ENCODE measurements around the gene DAP. TPM values are rescaled to one million over a fixed set of nuclear protein-coding genes. Genes with fewer than 3 reads are reported as not detected.
A peak's percentile ranks its signal among the peaks of the same experiment; 100 is the strongest.

DAP gene
- polyA plus RNA-seq, 2 of the 4 experiments (the other 2 are of a cell fraction), result 24.2 to 54.9 TPM

DNA sequence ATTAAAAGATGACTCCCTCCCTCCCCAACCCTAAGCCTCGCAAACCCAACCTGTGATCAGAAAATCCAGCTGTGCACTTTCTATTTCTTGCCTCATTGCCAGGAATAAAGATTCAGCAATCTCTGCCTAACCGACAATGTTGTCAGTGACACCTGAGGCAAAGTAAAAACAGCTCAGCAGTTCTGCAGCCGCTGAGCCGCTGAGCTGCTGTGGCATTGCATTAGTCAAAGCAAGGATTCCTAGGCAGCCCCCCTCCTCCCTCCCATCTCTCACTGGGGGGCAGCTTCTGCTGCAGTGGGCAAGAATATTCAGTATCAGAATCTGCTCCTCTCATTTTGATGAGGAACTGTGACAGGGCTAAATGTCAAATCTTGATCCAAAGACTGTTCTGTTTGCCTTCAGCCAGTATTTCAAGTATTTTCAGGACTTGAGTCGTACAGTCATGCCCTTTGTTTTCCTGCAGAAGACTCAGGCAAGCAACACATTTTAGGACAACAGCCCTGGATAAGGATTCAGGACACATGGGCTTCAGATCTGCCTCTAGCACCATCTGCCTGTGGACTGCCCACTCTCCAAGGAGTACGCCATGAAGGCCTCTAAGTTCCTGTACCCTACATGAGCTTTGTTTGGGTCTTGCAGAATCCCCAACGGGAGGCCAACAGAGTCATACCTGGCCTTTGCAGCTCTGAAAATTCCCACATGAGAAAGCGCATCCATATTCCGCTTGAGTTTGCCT lies 41.1 kb upstream of the DAP start:
- H3K4me2 ChIP-seq, result no peak overlapping the region
- H3K4me3 ChIP-seq, result no peak overlapping the region
- ChIA-PET CTCF (interaction anchor here (1.0 to 1.7 kb wide), 5 partner anchors 9 to 108 kb away, joined by 3 to 5 read pairs (median 3); no protein-coding TSS in a partner anchor), POLR2A (no interaction called here)
- no peaks in the 10 kb centered on the region for H3K9me3 ChIP-seq
- peak; percentile 64 to 66; a peak in 3 of 6 replicates for ATAC-seq
- WGBS (ENCODE audit: missing lambda C conversion rate), result 57% methylated on average over 9 of the region's 9 CpGs
- TF ChIP-seq RAD21 (conservative IDR thresholded peaks at IDR 0.05 in 1 of 2, IDR thresholded peaks at IDR 0.05 in 1 of 2) (0 out of 5 replicates have a peak, but pooled peaks of 1 of the 2 experiments have one; percentile 10), NR3C1 (IDR thresholded peaks at IDR 0.05) (no peak), HOXA7 (CRISPR knock-in tag; IDR thresholded peaks at IDR 0.05) (no peak), JUNB (IDR thresholded peaks at IDR 0.05) (no peak), EHF (CRISPR knock-in tag; IDR thresholded peaks at IDR 0.05) (no peak), NPAS2 (CRISPR knock-in tag; IDR thresholded peaks at IDR 0.05; ENCODE audit: borderline replicate concordance) (no peak), POLR2AphosphoS2 (conservative IDR thresholded peaks at IDR 0.05; ENCODE audit: low read length) (no peak)
- TF ChIP-seq, protein P1, sequence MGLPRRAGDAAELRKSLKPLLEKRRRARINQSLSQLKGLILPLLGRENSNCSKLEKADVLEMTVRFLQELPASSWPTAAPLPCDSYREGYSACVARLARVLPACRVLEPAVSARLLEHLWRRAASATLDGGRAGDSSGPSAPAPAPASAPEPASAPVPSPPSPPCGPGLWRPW (IDR thresholded peaks at IDR 0.05), result no peak
- no peaks in the 10 kb centered on the region for H3K4me1 ChIP-seq
- DNase-seq (ENCODE audit: low read depth in 1 of 2, low spot score in 1 of 2), result peak in 1 of 2 experiments; percentile 15
- FAIRE-seq, result no peak
- no peak overlapping the region for H3K27ac ChIP-seq

DNA sequence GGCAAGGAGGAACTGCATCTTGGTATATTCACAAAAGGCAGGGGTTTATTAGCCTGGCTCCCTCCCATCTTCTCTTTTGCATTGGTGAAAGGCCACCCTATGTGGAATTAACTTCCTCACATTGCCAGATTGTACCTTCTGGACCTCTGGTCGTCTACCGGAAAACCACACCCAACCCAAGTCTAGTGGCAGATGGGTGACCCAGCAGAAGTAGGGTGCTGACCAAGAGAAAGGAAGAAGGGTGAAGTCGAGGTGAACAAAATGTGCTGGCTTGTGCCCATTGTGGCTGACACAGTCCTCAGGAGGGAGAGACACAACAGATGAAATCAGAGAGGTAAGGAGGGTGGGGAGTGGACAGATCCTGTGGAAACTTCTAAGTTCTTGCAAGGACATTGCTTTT lies 39.8 kb upstream of the DAP start:
- CTCF ChIA-PET, result interaction anchor here (1.4 kb wide), 1 partner anchor 105 kb away, joined by 5 read pairs; no protein-coding TSS in a partner anchor

More for the DNA sequence above, 39.8 kb upstream of the DAP start:
- Histone ChIP-seq H3K4me2 (no peak overlapping the region), H3K4me1 (no peaks in the 10 kb centered on the region), H3K4me3 (no peak overlapping the region), H3K9me3 (no peaks in the 10 kb centered on the region), H3K27ac (no peak overlapping the region)
- FAIRE-seq (no peak), DNase-seq (ENCODE audit: low read depth in 1 of 2, low spot score in 1 of 2) (no peak), ATAC-seq (no peak)
- WGBS (ENCODE audit: missing lambda C conversion rate), result 36% methylated on average over 3 of the region's 3 CpGs
- no peak for TF ChIP-seq RNF2 (IDR thresholded peaks at IDR 0.05; ENCODE audit: borderline replicate concordance, low read depth)
- no peak for TF ChIP-seq RFX5 (IDR thresholded peaks at IDR 0.05)
- TF ChIP-seq, protein P2, sequence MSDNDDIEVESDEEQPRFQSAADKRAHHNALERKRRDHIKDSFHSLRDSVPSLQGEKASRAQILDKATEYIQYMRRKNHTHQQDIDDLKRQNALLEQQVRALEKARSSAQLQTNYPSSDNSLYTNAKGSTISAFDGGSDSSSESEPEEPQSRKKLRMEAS (IDR thresholded peaks at IDR 0.05), result no peak
- TF ChIP-seq, protein P3, sequence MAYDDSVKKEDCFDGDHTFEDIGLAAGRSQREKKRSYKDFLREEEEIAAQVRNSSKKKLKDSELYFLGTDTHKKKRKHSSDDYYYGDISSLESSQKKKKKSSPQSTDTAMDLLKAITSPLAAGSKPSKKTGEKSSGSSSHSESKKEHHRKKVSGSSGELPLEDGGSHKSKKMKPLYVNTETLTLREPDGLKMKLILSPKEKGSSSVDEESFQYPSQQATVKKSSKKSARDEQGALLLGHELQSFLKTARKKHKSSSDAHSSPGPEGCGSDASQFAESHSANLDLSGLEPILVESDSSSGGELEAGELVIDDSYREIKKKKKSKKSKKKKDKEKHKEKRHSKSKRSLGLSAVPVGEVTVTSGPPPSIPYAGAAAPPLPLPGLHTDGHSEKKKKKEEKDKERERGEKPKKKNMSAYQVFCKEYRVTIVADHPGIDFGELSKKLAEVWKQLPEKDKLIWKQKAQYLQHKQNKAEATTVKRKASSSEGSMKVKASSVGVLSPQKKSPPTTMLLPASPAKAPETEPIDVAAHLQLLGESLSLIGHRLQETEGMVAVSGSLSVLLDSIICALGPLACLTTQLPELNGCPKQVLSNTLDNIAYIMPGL (CRISPR knock-in tag; IDR thresholded peaks at IDR 0.05; ENCODE audit: borderline replicate concordance), result no peak
- TF ChIP-seq ZSCAN20 (CRISPR knock-in tag; IDR thresholded peaks at IDR 0.05), result no peak
- TF ChIP-seq, protein P4, sequence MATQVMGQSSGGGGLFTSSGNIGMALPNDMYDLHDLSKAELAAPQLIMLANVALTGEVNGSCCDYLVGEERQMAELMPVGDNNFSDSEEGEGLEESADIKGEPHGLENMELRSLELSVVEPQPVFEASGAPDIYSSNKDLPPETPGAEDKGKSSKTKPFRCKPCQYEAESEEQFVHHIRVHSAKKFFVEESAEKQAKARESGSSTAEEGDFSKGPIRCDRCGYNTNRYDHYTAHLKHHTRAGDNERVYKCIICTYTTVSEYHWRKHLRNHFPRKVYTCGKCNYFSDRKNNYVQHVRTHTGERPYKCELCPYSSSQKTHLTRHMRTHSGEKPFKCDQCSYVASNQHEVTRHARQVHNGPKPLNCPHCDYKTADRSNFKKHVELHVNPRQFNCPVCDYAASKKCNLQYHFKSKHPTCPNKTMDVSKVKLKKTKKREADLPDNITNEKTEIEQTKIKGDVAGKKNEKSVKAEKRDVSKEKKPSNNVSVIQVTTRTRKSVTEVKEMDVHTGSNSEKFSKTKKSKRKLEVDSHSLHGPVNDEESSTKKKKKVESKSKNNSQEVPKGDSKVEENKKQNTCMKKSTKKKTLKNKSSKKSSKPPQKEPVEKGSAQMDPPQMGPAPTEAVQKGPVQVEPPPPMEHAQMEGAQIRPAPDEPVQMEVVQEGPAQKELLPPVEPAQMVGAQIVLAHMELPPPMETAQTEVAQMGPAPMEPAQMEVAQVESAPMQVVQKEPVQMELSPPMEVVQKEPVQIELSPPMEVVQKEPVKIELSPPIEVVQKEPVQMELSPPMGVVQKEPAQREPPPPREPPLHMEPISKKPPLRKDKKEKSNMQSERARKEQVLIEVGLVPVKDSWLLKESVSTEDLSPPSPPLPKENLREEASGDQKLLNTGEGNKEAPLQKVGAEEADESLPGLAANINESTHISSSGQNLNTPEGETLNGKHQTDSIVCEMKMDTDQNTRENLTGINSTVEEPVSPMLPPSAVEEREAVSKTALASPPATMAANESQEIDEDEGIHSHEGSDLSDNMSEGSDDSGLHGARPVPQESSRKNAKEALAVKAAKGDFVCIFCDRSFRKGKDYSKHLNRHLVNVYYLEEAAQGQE (IDR thresholded peaks at IDR 0.05), result no peak
- no peak for TF ChIP-seq PHF8 (IDR thresholded peaks at IDR 0.05; ENCODE audit: borderline replicate concordance, low read depth)
- no peak for TF ChIP-seq ZC3H11A (IDR thresholded peaks at IDR 0.05)
- no peak for TF ChIP-seq EHF (CRISPR knock-in tag; IDR thresholded peaks at IDR 0.05)
- TF ChIP-seq CBX8 (IDR thresholded peaks at IDR 0.05), result no peak
- TF ChIP-seq, protein P5, sequence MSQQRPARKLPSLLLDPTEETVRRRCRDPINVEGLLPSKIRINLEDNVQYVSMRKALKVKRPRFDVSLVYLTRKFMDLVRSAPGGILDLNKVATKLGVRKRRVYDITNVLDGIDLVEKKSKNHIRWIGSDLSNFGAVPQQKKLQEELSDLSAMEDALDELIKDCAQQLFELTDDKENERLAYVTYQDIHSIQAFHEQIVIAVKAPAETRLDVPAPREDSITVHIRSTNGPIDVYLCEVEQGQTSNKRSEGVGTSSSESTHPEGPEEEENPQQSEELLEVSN (IDR thresholded peaks at IDR 0.05; ENCODE audit: borderline replicate concordance, low read depth), result no peak
- no peak for TF ChIP-seq JUN (IDR thresholded peaks at IDR 0.05)
- POLR2A ChIA-PET, result no interaction called here

All from A549 (cell line).